CD4-positive, CD25-positive, alpha-beta regulatory T cell (primary cell): Measurements from ENCODE around the gene CCR7. TPM values are rescaled to one million over a fixed set of nuclear protein-coding genes. Genes with fewer than 3 reads are reported as not detected.

ENCODE experiments used
- ATAC-seq, 2 donors: fragments of 150-1000 bp; cut with Tn5 transposase; one replicate each; pipeline ENCODE4 v1.10.0; 2021; ENCODE audit warnings: low read depth in 2 of 2, moderate number of reproducible peaks in 2 of 2, moderate library complexity in 1 of 2
- DNase-seq, 3 donors: peaks; one replicate each; pipeline versions ENCODE4 v3.0.0 to v3.0.0-alpha.2; 2012 to 2022; ENCODE audit warnings: mixed read lengths in 1 of 3
- H3K27ac ChIP-seq: one replicate; pipeline ENCODE4 v1.7.0; 2013; ENCODE audit warnings: mild to moderate bottlenecking, low read length; ENCODE audit not compliant: insufficient read depth, poor library complexity, severe bottlenecking
- H3K27me3 ChIP-seq: one replicate; pipeline ENCODE4 v1.7.0; 2013; ENCODE audit warnings: low read length; ENCODE audit not compliant: control insufficient read depth, insufficient read depth
- H3K36me3 ChIP-seq: one replicate; pipeline ENCODE4 v1.7.0; 2013; ENCODE audit warnings: mild to moderate bottlenecking, low read length, moderate library complexity; ENCODE audit not compliant: control insufficient read depth, insufficient read depth
- H3K4me1 ChIP-seq: 2 replicates; pipeline ENCODE4 v1.7.0; 2013; ENCODE audit warnings: mild to moderate bottlenecking, low read length; ENCODE audit not compliant: insufficient read depth, control insufficient read depth, poor library complexity, severe bottlenecking
- H3K4me3 ChIP-seq: one replicate; pipeline ENCODE4 v1.7.0; 2013; ENCODE audit warnings: low read depth, mild to moderate bottlenecking, low read length, moderate library complexity
- H3K9me3 ChIP-seq, 2 experiments: 1 replicate in 1 of 2; 2 replicates in 1 of 2; pipeline ENCODE4 v1.7.0; 2013; ENCODE audit warnings: low read length in 2 of 2, mild to moderate bottlenecking in 1 of 2, moderate library complexity in 1 of 2; ENCODE audit not compliant: control insufficient read depth in 2 of 2
- H3K27ac Mint-ChIP-seq, 3 donors: one replicate each; pipeline ENCODE4 v1.8.0; 2020 to 2022; ENCODE audit warnings: mild to moderate bottlenecking in 3 of 3, mixed read lengths in 3 of 3, moderate library complexity in 2 of 3
- H3K27me3 Mint-ChIP-seq: one replicate; pipeline ENCODE4 v1.8.0; 2022; ENCODE audit warnings: mild to moderate bottlenecking, mixed read lengths
- H3K36me3 Mint-ChIP-seq: one replicate; pipeline ENCODE4 v1.8.0; 2020; ENCODE audit warnings: mixed read lengths
- H3K4me1 Mint-ChIP-seq, 4 donors: one replicate each; pipeline ENCODE4 v1.8.0; 2020 to 2022; ENCODE audit warnings: mixed read lengths in 4 of 4, mild to moderate bottlenecking in 1 of 4
- H3K4me3 Mint-ChIP-seq, 4 donors: one replicate each; pipeline ENCODE4 v1.8.0; 2020 to 2022; ENCODE audit warnings: mild to moderate bottlenecking in 4 of 4, mixed read lengths in 4 of 4, moderate library complexity in 3 of 4
- H3K9me3 Mint-ChIP-seq, 7 donors: one replicate each; pipeline ENCODE4 v1.8.0; 2020 to 2022; ENCODE audit warnings: mixed read lengths in 7 of 7, mild to moderate bottlenecking in 3 of 7, moderate library complexity in 2 of 7
- polyA plus RNA-seq, 4 donors: library from polyadenylated mRNA; unstranded; fragments of 300-500 nt; fragmentation: Illumina TruSeq; gene quantifications; one replicate each; pipeline ENCODE4 v1.2.3, GENCODE V29; 2021
- total RNA-seq: library from RNA; stranded (reverse); gene quantifications from one replicate; pipeline ENCODE4 v1.2.3, GENCODE V29; 2022

Gene CCR7
- total and polyA plus RNA-seq, 5 donors from 2014 or later, result 192 to 828 (median 530) TPM

DNA sequence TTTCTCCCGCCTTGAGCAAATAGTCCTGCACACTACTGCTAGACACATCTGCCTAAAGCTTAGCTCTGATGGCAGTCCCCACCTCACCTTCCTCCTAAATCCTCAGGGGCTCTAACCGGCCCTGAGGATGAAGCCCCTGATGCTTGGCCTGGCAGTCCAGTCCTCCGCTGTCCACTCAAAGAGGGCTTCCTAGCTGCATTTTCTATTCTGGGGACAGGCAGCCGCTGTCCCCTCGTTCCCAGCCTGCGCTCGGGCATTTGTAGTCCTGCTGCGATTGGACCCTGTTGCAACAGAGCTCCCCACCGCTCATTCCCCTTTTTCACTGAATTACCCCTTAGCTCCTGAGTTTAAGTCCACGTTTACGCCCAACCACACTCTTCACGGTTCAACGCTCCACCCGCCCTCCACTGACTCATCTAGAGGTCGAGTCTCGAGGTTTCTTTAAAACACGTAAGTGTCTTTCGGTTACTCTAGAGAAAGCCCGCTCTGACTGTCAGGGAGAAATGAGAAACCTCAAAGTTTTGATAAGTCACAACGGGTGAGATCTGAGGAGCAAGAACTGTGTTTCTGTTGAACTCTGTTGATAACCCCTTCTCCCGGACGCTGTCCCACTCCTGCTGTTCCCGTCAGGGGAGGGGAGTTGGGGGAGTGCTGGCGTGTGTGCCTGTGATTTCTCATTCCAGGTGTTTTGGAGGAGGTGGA, 4.5 kb downstream of the CCR7 start:
- Histone ChIP-seq H3K27ac (peak overlapping the region; percentile 95), H3K4me3 (peak overlapping the region; percentile 98), H3K36me3 (peaks cover 50% of the 10 kb centered on the region), H3K27me3 (no peaks in the 10 kb centered on the region), H3K4me1 (peaks cover 82% of the 10 kb centered on the region), H3K9me3 (no peaks in the 10 kb centered on the region)
- H3K27ac Mint-ChIP-seq, result peak overlapping the region; percentile 93 to 100 (median 97)
- H3K36me3 Mint-ChIP-seq, result peaks cover 74% of the 10 kb centered on the region
- H3K4me3 Mint-ChIP-seq, result peak overlapping the region; percentile 91 to 95 (median 94)
- ATAC-seq (peak; percentile 66 to 71), DNase-seq (peak; percentile 67 to 91 (median 73))
- peaks cover 0 to 2% (median 0%) of the 10 kb centered on the region in 7 donors for H3K9me3 Mint-ChIP-seq
- H3K27me3 Mint-ChIP-seq, result no peaks in the 10 kb centered on the region
- peaks cover 0 to 90% (median 37%) of the 10 kb centered on the region in 4 donors for H3K4me1 Mint-ChIP-seq

DNA sequence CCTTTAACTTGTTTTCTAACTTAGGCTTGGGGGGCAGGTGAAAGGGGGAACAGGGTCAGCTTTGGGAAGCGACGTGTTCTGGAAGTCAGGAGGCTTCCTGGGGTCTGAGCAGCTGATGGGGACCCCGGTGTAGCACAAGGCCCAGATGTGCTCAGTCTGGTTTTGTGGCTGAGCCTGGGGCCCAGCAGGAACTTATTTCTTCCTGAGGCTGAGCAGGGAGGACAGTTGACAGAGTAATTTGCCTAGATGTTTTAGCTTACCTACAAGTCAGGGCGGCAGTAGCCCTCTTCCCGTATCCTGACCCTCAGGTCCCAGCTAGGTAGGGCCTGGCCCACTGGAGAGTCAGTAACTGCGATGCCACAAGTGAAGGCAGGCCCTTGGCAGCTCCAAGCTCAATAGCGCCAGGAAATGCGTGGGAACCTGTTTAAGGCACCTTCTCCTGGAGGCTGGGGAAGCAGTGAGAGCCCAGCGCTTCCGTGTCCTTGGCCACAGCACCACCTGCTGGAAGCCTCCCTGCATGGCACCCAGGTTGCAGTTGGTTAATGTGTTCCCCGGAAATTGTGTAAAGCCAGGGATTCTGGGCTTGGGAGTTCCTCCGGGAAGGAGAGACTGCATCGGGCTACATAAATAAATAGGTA, 5.2 kb downstream of the CCR7 start:
- peak overlapping the region; percentile 93 to 100 (median 97) for H3K27ac Mint-ChIP-seq
- peak overlapping the region; percentile 98 for H3K4me3 ChIP-seq
- H3K27me3 ChIP-seq, result no peaks in the 10 kb centered on the region
- peaks cover 56% of the 10 kb centered on the region for H3K36me3 ChIP-seq
- peaks cover 76% of the 10 kb centered on the region for H3K36me3 Mint-ChIP-seq
- H3K27ac ChIP-seq, result peak overlapping the region; percentile 95
- H3K4me1 Mint-ChIP-seq, result peaks cover 0 to 91% (median 38%) of the 10 kb centered on the region in 4 donors
- H3K4me3 Mint-ChIP-seq, result peak overlapping the region; percentile 91 to 95 (median 94)
- peaks cover 80% of the 10 kb centered on the region for H3K4me1 ChIP-seq
- no peaks in the 10 kb centered on the region for H3K9me3 ChIP-seq
- DNase-seq (peak; percentile 72 to 85 (median 79)), ATAC-seq (peak; percentile 33 to 35)
- no peaks in the 10 kb centered on the region for H3K27me3 Mint-ChIP-seq
- H3K9me3 Mint-ChIP-seq, result no peaks in the 10 kb centered on the region

DNA sequence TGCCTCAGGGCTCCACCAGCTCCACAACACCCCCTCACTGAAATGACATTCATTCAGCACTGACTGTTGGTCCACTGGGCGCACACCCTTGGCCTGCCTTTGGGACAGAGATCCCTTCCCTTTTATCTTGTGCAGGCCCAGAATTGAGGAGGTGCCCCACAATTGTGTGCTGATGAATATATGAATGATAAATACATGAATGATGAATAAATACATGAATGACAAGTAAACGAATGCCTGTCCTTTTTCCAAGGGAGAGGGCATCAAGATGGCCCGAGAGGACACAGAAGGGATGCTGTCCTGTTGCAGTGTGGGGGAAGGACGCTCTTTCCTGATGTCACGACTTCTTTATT, 5.7 kb downstream of the CCR7 start:
- peaks cover 80% of the 10 kb centered on the region for H3K4me1 ChIP-seq
- H3K4me1 Mint-ChIP-seq, result peaks cover 0 to 91% (median 41%) of the 10 kb centered on the region in 4 donors
- no peaks in the 10 kb centered on the region for H3K27me3 Mint-ChIP-seq
- H3K36me3 ChIP-seq, result peaks cover 62% of the 10 kb centered on the region
- H3K36me3 Mint-ChIP-seq, result peaks cover 76% of the 10 kb centered on the region
- H3K27ac Mint-ChIP-seq, result peak overlapping the region; percentile 93 to 100 (median 97)
- no peaks in the 10 kb centered on the region for H3K9me3 Mint-ChIP-seq
- peak overlapping the region; percentile 98 for H3K4me3 ChIP-seq
- DNase-seq (no peak), ATAC-seq (no peak)
- peak overlapping the region; percentile 91 to 95 (median 94) for H3K4me3 Mint-ChIP-seq
- no peaks in the 10 kb centered on the region for H3K9me3 ChIP-seq
- no peaks in the 10 kb centered on the region for H3K27me3 ChIP-seq
- H3K27ac ChIP-seq, result peak overlapping the region; percentile 95

DNA sequence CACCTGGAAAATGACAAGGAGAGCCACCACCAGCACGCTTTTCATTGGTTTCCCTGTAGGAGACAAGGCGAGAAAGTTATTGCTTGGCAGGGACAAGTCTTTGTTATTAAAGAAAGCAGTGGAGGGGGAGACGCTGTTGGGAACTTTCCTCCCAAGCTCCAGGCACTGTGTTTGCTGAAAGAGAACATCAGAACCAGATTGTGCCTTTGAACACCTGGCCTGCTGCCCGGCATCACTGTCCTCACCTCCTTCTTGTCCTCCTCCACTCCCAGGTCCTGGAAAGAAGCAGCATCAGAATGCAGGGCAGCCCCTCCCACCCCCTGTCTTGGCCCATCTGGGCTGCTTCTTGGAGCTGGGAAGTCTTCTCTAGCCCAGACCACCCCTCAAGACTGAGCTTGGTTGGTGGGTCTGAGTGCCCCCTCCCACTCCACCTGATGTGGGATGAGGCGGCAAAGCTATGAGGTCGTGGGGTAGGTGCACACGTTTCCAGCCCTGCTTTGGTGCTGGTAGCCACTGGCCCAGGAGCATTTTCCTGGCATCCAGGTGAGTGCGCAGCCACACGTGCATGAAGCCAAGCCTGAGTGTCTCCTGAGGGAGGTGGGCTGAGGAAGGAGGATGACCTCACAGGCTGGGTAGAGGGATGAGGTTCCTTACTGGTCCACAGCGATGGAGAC, 6.2 kb downstream of the CCR7 start:
- Mint-ChIP-seq H3K9me3 (no peaks in the 10 kb centered on the region), H3K4me3 (peak overlapping the region; percentile 76 to 94 (median 92)), H3K27ac (peak overlapping the region; percentile 93 to 100 (median 97)), H3K4me1 (peaks cover 0 to 95% (median 43%) of the 10 kb centered on the region in 4 donors), H3K36me3 (peaks cover 77% of the 10 kb centered on the region), H3K27me3 (no peaks in the 10 kb centered on the region)
- H3K36me3 ChIP-seq, result peaks cover 67% of the 10 kb centered on the region
- H3K4me1 ChIP-seq, result peaks cover 82% of the 10 kb centered on the region
- peak overlapping the region; percentile 98 for H3K4me3 ChIP-seq
- H3K27me3 ChIP-seq, result no peaks in the 10 kb centered on the region
- peak overlapping the region; percentile 95 for H3K27ac ChIP-seq
- H3K9me3 ChIP-seq, result no peaks in the 10 kb centered on the region
- DNase-seq (no peak), ATAC-seq (no peak)

DNA sequence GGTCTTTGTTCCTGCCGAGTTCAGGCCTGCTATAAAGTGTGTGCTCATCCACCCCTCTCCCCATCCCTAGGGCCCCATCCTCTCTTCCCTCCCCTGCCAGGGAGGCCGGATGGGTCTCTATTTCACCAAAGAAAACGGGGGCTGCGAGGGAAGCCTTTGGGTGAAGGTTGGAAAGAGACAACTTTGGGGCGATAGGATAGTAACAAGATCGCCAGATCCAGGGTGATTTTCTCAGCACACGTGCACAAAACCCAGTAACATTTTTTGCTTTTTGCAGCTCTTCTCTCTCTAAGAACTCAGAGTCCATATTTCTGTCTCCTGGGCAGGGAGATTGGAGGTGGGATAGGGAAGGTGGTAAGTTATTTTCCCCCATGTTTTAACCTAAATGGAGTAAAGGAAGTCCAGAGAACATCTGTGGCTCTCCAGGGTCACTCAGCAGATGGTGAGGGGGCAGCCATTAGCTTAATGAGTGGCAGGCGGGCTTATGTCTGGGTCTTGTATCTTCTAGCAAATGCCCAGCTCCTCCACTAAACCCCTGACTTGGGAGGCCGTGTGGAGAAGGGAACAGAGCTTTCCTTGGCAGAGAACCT, 6.9 kb downstream of the CCR7 start:
- peaks cover 77% of the 10 kb centered on the region for H3K36me3 Mint-ChIP-seq
- H3K36me3 ChIP-seq, result peaks cover 73% of the 10 kb centered on the region
- H3K4me1 ChIP-seq, result peaks cover 82% of the 10 kb centered on the region
- H3K4me1 Mint-ChIP-seq, result peaks cover 6 to 96% (median 46%) of the 10 kb centered on the region in 4 donors
- no peaks in the 10 kb centered on the region for H3K27me3 Mint-ChIP-seq
- no peaks in the 10 kb centered on the region for H3K27me3 ChIP-seq
- no peaks in the 10 kb centered on the region for H3K9me3 Mint-ChIP-seq
- peak overlapping the region; percentile 95 for H3K27ac ChIP-seq
- DNase-seq (no peak), ATAC-seq (no peak)
- H3K27ac Mint-ChIP-seq, result peak overlapping the region; percentile 68 to 88 (median 71)
- H3K4me3 ChIP-seq, result peak overlapping the region; percentile 2
- peak overlapping the region; percentile 41 to 78 (median 74) for H3K4me3 Mint-ChIP-seq
- no peaks in the 10 kb centered on the region for H3K9me3 ChIP-seq

DNA sequence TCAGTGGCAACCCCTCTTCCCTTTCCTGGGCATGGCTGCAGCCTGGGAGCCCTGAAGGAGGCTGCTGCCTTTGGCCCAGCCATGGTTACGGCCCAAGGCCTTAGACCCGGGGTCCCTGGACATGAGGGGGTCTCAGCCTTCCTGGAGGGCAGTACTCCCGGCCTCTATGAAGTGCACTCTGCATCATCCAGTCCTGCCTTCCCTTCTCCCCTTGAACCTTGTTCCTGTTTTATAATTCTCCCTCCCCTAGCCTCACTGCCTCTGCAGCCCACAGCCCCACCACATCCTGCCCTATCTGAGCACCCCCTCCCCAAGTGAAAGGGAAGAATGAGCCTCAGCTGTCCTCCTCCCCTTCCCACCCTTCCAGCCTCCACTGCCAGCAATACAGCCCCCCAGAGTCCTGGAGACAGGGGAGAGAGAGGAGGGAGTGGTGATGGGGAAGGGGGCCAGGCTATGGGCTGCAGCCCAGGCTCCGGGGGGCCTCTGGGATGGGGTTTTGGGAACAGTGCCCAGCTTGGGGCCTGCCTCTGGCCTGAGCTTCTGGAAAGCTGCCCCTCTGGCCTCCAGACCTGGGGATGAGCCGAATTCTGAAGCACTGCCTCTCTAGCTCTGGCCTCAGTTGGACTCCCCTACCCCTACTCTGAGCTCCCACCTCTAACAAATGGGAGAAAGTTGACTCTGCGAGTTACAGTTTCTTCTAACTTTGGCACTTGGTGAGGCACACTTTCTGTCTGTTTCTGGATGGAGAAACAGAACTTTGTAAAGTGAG, 7.6 kb downstream of the CCR7 start:
- no peaks in the 10 kb centered on the region for H3K9me3 ChIP-seq
- peak overlapping the region; percentile 95 for H3K27ac ChIP-seq
- H3K9me3 Mint-ChIP-seq, result no peaks in the 10 kb centered on the region
- H3K4me1 Mint-ChIP-seq, result peaks cover 8 to 96% (median 46%) of the 10 kb centered on the region in 4 donors
- peak overlapping the region; percentile 68 to 88 (median 71) for H3K27ac Mint-ChIP-seq
- no peak overlapping the region for H3K4me3 ChIP-seq
- peak overlapping the region in 3 of 4 donors; percentile 41 to 85 (median 72) for H3K4me3 Mint-ChIP-seq
- ATAC-seq, result no peak
- peaks cover 79% of the 10 kb centered on the region for H3K36me3 ChIP-seq
- DNase-seq, result no peak
- peaks cover 70% of the 10 kb centered on the region for H3K36me3 Mint-ChIP-seq
- no peaks in the 10 kb centered on the region for H3K27me3 Mint-ChIP-seq
- peaks cover 82% of the 10 kb centered on the region for H3K4me1 ChIP-seq
- no peaks in the 10 kb centered on the region for H3K27me3 ChIP-seq
